GM21423 (cell line): Measurements from ENCODE around the gene LPA.

Experiments used
- ATAC-seq: cut with Tn5 transposase; IDR thresholded peaks from one replicate; pipeline ENCODE4 v1.9.1; 2021; ENCODE audit warnings: mild to moderate bottlenecking, moderate library complexity; ENCODE audit not compliant: unreplicated experiment

Gene LPA

GRCh38 chr6:160519133-160519532, 144.9 kb downstream of the LPA start:
- ATAC-seq: no peak

- ATAC-seq: no peak
These were observed 150.2 kb downstream of the LPA start for GRCh38 chr6:160513836-160514235.

GRCh38 chr6:160510976-160511617, 153.0 kb downstream of the LPA start:
- no peak for ATAC-seq

GRCh38 chr6:160510199-160510598, 153.9 kb downstream of the LPA start:
- no peak for ATAC-seq

GRCh38 chr6:160509610-160510009, 154.5 kb downstream of the LPA start:
- no peak for ATAC-seq

GRCh38 chr6:160508599-160508998, 155.5 kb downstream of the LPA start:
- ATAC-seq: no peak

- no peak for ATAC-seq
These were observed 156.7 kb downstream of the LPA start for GRCh38 chr6:160507420-160507819.

- no peak for ATAC-seq
These were observed 158.1 kb downstream of the LPA start for GRCh38 chr6:160505970-160506369.

GRCh38 chr6:160500639-160501038, 163.4 kb downstream of the LPA start:
- ATAC-seq: no peak

- ATAC-seq: no peak
These were observed 169.5 kb downstream of the LPA start for GRCh38 chr6:160494576-160494975.

- ATAC-seq: no peak
These were observed 175.0 kb downstream of the LPA start for GRCh38 chr6:160489091-160489490.

- ATAC-seq: no peak
These were observed 177.0 kb downstream of the LPA start for GRCh38 chr6:160487116-160487515.
